Thyroid gland (tissue), 4 donors: Measurements from ENCODE around the gene DVL3.

Experiments used
- POLR2A ChIP-seq, 2 donors: fragments of 450-650 bp; IDR thresholded peaks; one replicate each; pipeline ENCODE4 v1.6.1; 2017; ENCODE audit warnings: antibody characterized with exemption in 2 of 2, mild to moderate bottlenecking in 2 of 2, moderate library complexity in 1 of 2
- TF ChIP-seq, protein P1 (sequence below), 6 experiments: fragments of 200-600 bp in 3 of 6; fragments of 450-650 bp in 3 of 6; sonication (generic) in 3 of 6; IDR thresholded peaks; one replicate each; pipeline ENCODE4 v1.5.1; 2016 to 2019; ENCODE audit warnings: antibody characterized with exemption in 6 of 6, mild to moderate bottlenecking in 2 of 6, inconsistent platforms in 1 of 6, moderate library complexity in 1 of 6

- TF ChIP-seq, protein P1, sequence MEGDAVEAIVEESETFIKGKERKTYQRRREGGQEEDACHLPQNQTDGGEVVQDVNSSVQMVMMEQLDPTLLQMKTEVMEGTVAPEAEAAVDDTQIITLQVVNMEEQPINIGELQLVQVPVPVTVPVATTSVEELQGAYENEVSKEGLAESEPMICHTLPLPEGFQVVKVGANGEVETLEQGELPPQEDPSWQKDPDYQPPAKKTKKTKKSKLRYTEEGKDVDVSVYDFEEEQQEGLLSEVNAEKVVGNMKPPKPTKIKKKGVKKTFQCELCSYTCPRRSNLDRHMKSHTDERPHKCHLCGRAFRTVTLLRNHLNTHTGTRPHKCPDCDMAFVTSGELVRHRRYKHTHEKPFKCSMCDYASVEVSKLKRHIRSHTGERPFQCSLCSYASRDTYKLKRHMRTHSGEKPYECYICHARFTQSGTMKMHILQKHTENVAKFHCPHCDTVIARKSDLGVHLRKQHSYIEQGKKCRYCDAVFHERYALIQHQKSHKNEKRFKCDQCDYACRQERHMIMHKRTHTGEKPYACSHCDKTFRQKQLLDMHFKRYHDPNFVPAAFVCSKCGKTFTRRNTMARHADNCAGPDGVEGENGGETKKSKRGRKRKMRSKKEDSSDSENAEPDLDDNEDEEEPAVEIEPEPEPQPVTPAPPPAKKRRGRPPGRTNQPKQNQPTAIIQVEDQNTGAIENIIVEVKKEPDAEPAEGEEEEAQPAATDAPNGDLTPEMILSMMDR (IDR thresholded peaks at IDR 0.05), result no peak
- no peak for TF ChIP-seq POLR2A (IDR thresholded peaks at IDR 0.05)
Observed at GRCh38 chr3:184142199-184142598, 13.0 kb upstream of the DVL3 start.
